HCT116 (cell line): ENCODE data around the gene CCL18. TPM values are rescaled to one million over a fixed set of nuclear protein-coding genes. Genes with fewer than 3 reads are reported as not detected.

ENCODE experiments used
- ATAC-seq: fragments of 200-7000 bp; cut with Tn5 transposase; 2 replicates; pipeline ENCODE4 v1.9.1; 2020; ENCODE audit warnings: mild to moderate bottlenecking, moderate library complexity
- BruUV-seq: library from RNA; stranded (reverse); fragments of 400-500 nt; replicated peaks from 2 replicates; lab custom pipeline; 2021; lab: Mats Ljungman, UMichigan
- CTCF ChIA-PET: fragments of 300-600 bp; sonication (Branson Sonifier 250); formaldehyde crosslinking; loops from one replicate; lab custom pipeline; 2021; ENCODE audit warnings: antibody characterized with exemption; lab: Charles Lee
- POLR2A ChIA-PET: fragments of 300-600, 350-600 bp; sonication (Branson Sonifier 250); formaldehyde crosslinking; loops from one replicate; lab custom pipeline; 2021; ENCODE audit warnings: antibody characterized with exemption; lab: Charles Lee
- RAD21 ChIA-PET, 2 experiments: fragments of 300-600 bp; sonication (Branson Sonifier 250); formaldehyde crosslinking; loops; one replicate each; lab custom pipeline; 2023; ENCODE audit warnings: low total read pairs in 2 of 2; ENCODE audit not compliant: uncharacterized antibody in 2 of 2, unreplicated experiment in 2 of 2, low non-redundant PET in 1 of 2; lab: Charles Lee
- DNase-seq: peaks from one replicate; pipeline ENCODE4 v3.0.0-alpha.2; 2010; ENCODE audit warnings: low read depth, low spot score
- H2AFZ ChIP-seq: fragments of 200-600 bp; shearing (Covaris generic), sonication (generic); 2 replicates; pipeline ENCODE4 v1.6.1; 2017; ENCODE audit warnings: low read depth, mixed run types, mixed read lengths, antibody characterized with exemption, low read length; ENCODE audit not compliant: poor library complexity, severe bottlenecking
- H3K27ac ChIP-seq: 2 replicates; pipeline ENCODE4 v1.5.1; 2012; ENCODE audit warnings: low read depth, low read length
- H3K27me3 ChIP-seq: fragments of 200-600 bp; sonication (generic); 2 replicates; pipeline ENCODE4 v1.6.1; 2016; ENCODE audit warnings: mixed run types, low read length, mixed read lengths; ENCODE audit not compliant: insufficient read depth
- H3K36me3 ChIP-seq, 2 experiments: fragments of 200-500 bp in 1 of 2; fragments of 200-600 bp in 1 of 2; sonication (Bioruptor generic) in 1 of 2; sonication (generic) in 1 of 2; 2 replicates each; pipeline versions ENCODE4 v1.5.1 to v1.6.1; 2014 to 2016; ENCODE audit warnings: low read length in 2 of 2, inconsistent platforms in 1 of 2, mixed read lengths in 1 of 2, mixed run types in 1 of 2; ENCODE audit not compliant: insufficient read depth in 2 of 2, control insufficient read depth in 1 of 2
- H3K4me1 ChIP-seq, 2 experiments: fragments of 200-600 bp in 1 of 2; sonication (generic) in 1 of 2; 2 replicates each; pipeline versions ENCODE4 v1.5.1 to v1.6.1; 2012 to 2017; ENCODE audit warnings: low read length in 2 of 2, inconsistent platforms in 1 of 2, mild to moderate bottlenecking in 1 of 2, mixed read lengths in 1 of 2, mixed run types in 1 of 2, moderate library complexity in 1 of 2; ENCODE audit not compliant: insufficient read depth in 2 of 2, control insufficient read depth in 1 of 2
- H3K4me2 ChIP-seq: fragments of 200-600 bp; sonication (generic); 2 replicates; pipeline ENCODE4 v1.6.1; 2017; ENCODE audit warnings: mixed run types, low read length, mixed read lengths
- H3K4me3 ChIP-seq, 2 experiments: fragments of 200-600 bp in 1 of 2; sonication (generic) in 1 of 2; replicated peaks in 1 of 2; 2 replicates each; pipeline ENCODE4 v1.5.1; 2011 to 2016; ENCODE audit warnings: low read length in 2 of 2, control low read depth in 1 of 2, low read depth in 1 of 2, mild to moderate bottlenecking in 1 of 2, mixed read lengths in 1 of 2, mixed run types in 1 of 2
- H3K79me2 ChIP-seq: fragments of 200-600 bp; sonication (generic); 2 replicates; pipeline ENCODE4 v1.6.1; 2017; ENCODE audit warnings: mild to moderate bottlenecking, mixed run types, low read length, moderate library complexity, mixed read lengths; ENCODE audit not compliant: insufficient read depth
- H3K9ac ChIP-seq: fragments of 200-600 bp; sonication (generic); 2 replicates; pipeline ENCODE4 v1.6.1; 2016; ENCODE audit warnings: low read length, mixed read lengths
- H3K9me2 ChIP-seq: fragments of 200-600 bp; sonication (generic), shearing (Covaris generic); 2 replicates; pipeline ENCODE4 v1.6.1; 2017; ENCODE audit warnings: mixed run types, mild to moderate bottlenecking, moderate library complexity; ENCODE audit not compliant: insufficient read depth
- H3K9me3 ChIP-seq, 2 experiments: fragments of 200-500 bp in 1 of 2; fragments of 200-600 bp in 1 of 2; sonication (Bioruptor generic) in 1 of 2; sonication (generic) in 1 of 2; 2 replicates each; pipeline ENCODE4 v1.6.1; 2014 to 2017; ENCODE audit warnings: low read length in 2 of 2, mixed read lengths in 2 of 2, inconsistent platforms in 1 of 2, low read depth in 1 of 2, mild to moderate bottlenecking in 1 of 2, mixed run types in 1 of 2, moderate library complexity in 1 of 2; ENCODE audit not compliant: control insufficient read depth in 1 of 2, insufficient read depth in 1 of 2
- H4K20me1 ChIP-seq: fragments of 200-600 bp; sonication (generic), shearing (Covaris generic); 2 replicates; pipeline ENCODE4 v1.6.1; 2017; ENCODE audit warnings: mixed run types, mild to moderate bottlenecking, moderate library complexity; ENCODE audit not compliant: insufficient read depth
- ATF3 ChIP-seq: IDR thresholded peaks from 2 replicates; pipeline ENCODE4 v1.6.1; 2012
- CBX3 ChIP-seq: IDR thresholded peaks from 2 replicates; pipeline ENCODE4 v1.6.1; 2012; ENCODE audit warnings: low read depth
- CEBPB ChIP-seq: IDR thresholded peaks from 2 replicates; pipeline ENCODE4 v1.6.1; 2012; ENCODE audit warnings: low read depth
- CTCF ChIP-seq, 3 experiments: fragments of 200-600 bp in 1 of 3; sonication (generic) in 1 of 3; IDR thresholded peaks in 2 of 3; conservative IDR thresholded peaks in 1 of 3; 2 replicates each; pipeline ENCODE4 v1.5.1; 2012 to 2017; ENCODE audit warnings: low read depth in 2 of 3, low read length in 2 of 3, antibody characterized with exemption in 1 of 3, borderline replicate concordance in 1 of 3, control low read depth in 1 of 3, mild to moderate bottlenecking in 1 of 3, mixed read lengths in 1 of 3, mixed run types in 1 of 3, moderate library complexity in 1 of 3; ENCODE audit not compliant: insufficient read depth in 1 of 3
- EZH2 ChIP-seq: fragments of 200-600 bp; sonication (generic); IDR thresholded peaks from 2 replicates; pipeline ENCODE4 v1.6.1; 2017; ENCODE audit warnings: antibody characterized with exemption, mixed run types
- EZH2phosphoT487 ChIP-seq: fragments of 200-600 bp; IDR thresholded peaks from 2 replicates; pipeline ENCODE4 v1.6.1; 2018; ENCODE audit warnings: antibody characterized with exemption, borderline replicate concordance
- FOSL1 ChIP-seq: IDR thresholded peaks from 2 replicates; pipeline ENCODE4 v1.6.1; 2012; ENCODE audit warnings: low read depth
- POLR2A ChIP-seq: IDR thresholded peaks from 2 replicates; pipeline ENCODE4 v1.7.0; 2011; ENCODE audit warnings: borderline replicate concordance; ENCODE audit not compliant: insufficient read depth, insufficient read length; ENCODE audit errors: extremely low read depth
- SIN3A ChIP-seq: IDR thresholded peaks from 2 replicates; pipeline ENCODE4 v1.6.1; 2012; ENCODE audit warnings: low read depth
- TCF7L2 ChIP-seq: IDR thresholded peaks from 2 replicates; pipeline ENCODE4 v1.7.0; 2011; ENCODE audit warnings: borderline replicate concordance, inconsistent platforms; ENCODE audit not compliant: insufficient read depth, insufficient read length; ENCODE audit errors: extremely low read depth
- ZBTB33 ChIP-seq: IDR thresholded peaks from 2 replicates; pipeline ENCODE4 v1.6.1; 2011; ENCODE audit warnings: mild to moderate bottlenecking, low read length, moderate library complexity; ENCODE audit not compliant: insufficient replicate concordance; ENCODE audit errors: extremely low read depth
- intact Hi-C: fragments of 100-400 bp; cut with micrococcal nuclease; formaldehyde crosslinking; loops from 2 replicates; pipeline ENCODE4 v1.10.0; 2022
- total RNA-seq: library from RNA; stranded (reverse); gene quantifications from one replicate; pipeline ENCODE4 v1.2.1, GENCODE V29; 2021; ENCODE audit not compliant: unreplicated experiment

The CCL18 gene
- total RNA-seq, 1 experiment from 2014 or later = not detected

GRCh38 chr17:36118477-36119353, 54.6 kb downstream of the CCL18 start:
- no peaks in the 10 kb centered on the region for H3K9me2 ChIP-seq
- no peaks in the 10 kb centered on the region; the same call in 1 of the 2 replicates for H3K27me3 ChIP-seq
- no peak overlapping the region for H3K4me2 ChIP-seq
- CTCF ChIA-PET = interaction anchor here (0.9 to 2.1 kb wide), 5 partner anchors 17 to 149 kb away, joined by 3 to 10 read pairs (median 7); no protein-coding TSS in a partner anchor
- RAD21 ChIA-PET = interaction anchor here in 1 of 2 experiments (1.0 kb wide), 1 partner anchor 30 kb away, joined by 4 read pairs; no protein-coding TSS in a partner anchor
- H3K27ac ChIP-seq = no peak overlapping the region
- DNase-seq (no peak), ATAC-seq (peak; percentile 90)
- TF ChIP-seq CTCF (IDR thresholded peaks at IDR 0.05 in 2 of 3, conservative IDR thresholded peaks at IDR 0.05 in 1 of 3; ENCODE audit: borderline replicate concordance in 1 of 3, insufficient read depth in 1 of 3, low read depth in 2 of 3, low read length in 2 of 3) (peak in 2 of 3 experiments; percentile 47 to 50; a peak in 4 of 6 replicates), TCF7L2 (no peak)
- no peak overlapping the region for H2AFZ ChIP-seq
- H3K36me3 ChIP-seq = no peaks in the 10 kb centered on the region
- no peaks in the 10 kb centered on the region for H3K9me3 ChIP-seq
- intact Hi-C loops = no loop called here
- H4K20me1 ChIP-seq = no peaks in the 10 kb centered on the region
- H3K4me3 ChIP-seq = no peak overlapping the region
- no TSS peak for BruUV-seq
- H3K79me2 ChIP-seq = no peaks in the 10 kb centered on the region
- POLR2A ChIA-PET = interaction anchor here (0.9 kb wide), 1 partner anchor 16 kb away, joined by 3 read pairs; no protein-coding TSS in a partner anchor
- H3K9ac ChIP-seq = no peak overlapping the region
- H3K4me1 ChIP-seq = no peaks in the 10 kb centered on the region

GRCh38 chr17:36120221-36120620, 56.1 kb downstream of the CCL18 start:
- Histone ChIP-seq H3K4me1 (no peaks in the 10 kb centered on the region), H4K20me1 (no peaks in the 10 kb centered on the region), H3K27ac (no peak overlapping the region), H3K4me3 (no peak overlapping the region), H3K36me3 (no peaks in the 10 kb centered on the region), H3K9me3 (peaks cover 4 to 7% of the 10 kb centered on the region in 2 experiments; a peak in 3 of 4 replicates), H3K27me3 (no peaks in the 10 kb centered on the region; the same call in 1 of the 2 replicates), H2AFZ (no peak overlapping the region), H3K9me2 (no peaks in the 10 kb centered on the region), H3K79me2 (no peaks in the 10 kb centered on the region), H3K9ac (no peak overlapping the region), H3K4me2 (no peak overlapping the region)
- no peak for TF ChIP-seq ATF3
- no peak for TF ChIP-seq FOSL1
- TF ChIP-seq POLR2A = no peak
- TF ChIP-seq CBX3 = no peak
- TF ChIP-seq EZH2 = no peak
- no peak for TF ChIP-seq ZBTB33
- TF ChIP-seq SIN3A = no peak
- TF ChIP-seq CEBPB = no peak
- no peak for TF ChIP-seq EZH2phosphoT487
- intact Hi-C loops = no loop called here
- POLR2A ChIA-PET = no interaction called here
- BruUV-seq = no TSS peak
- DNase-seq = no peak
- CTCF ChIA-PET = interaction anchor here (0.6 to 2.1 kb wide), 2 partner anchors 144 to 1007 kb away, joined by 3 to 7 read pairs; no protein-coding TSS in a partner anchor
- ATAC-seq = no peak
- RAD21 ChIA-PET = no interaction called here
